Urinary bladder (tissue), 4 donors: ENCODE results near the gene IDUA. TPM values are rescaled to one million over a fixed set of nuclear protein-coding genes. Genes with fewer than 3 reads are reported as not detected.
"Not testable (repeated sequence)": the region's sequence is repeated elsewhere in the genome, so short reads cannot be mapped to it uniquely, and the experiment has no call there.

ENCODE experiments used
- DNase-seq: peaks from one replicate; pipeline ENCODE4 v3.0.0-alpha.2; 2015; ENCODE audit errors: extremely low spot score
- H3K27ac ChIP-seq: one replicate; pipeline ENCODE4 v1.5.1; 2013; ENCODE audit warnings: low read depth, mild to moderate bottlenecking, moderate library complexity
- H3K36me3 ChIP-seq: one replicate; pipeline ENCODE4 v1.6.1; 2013; ENCODE audit warnings: mild to moderate bottlenecking, moderate library complexity; ENCODE audit not compliant: insufficient read depth
- H3K4me1 ChIP-seq: one replicate; pipeline ENCODE4 v1.6.1; 2013; ENCODE audit warnings: mild to moderate bottlenecking, moderate library complexity; ENCODE audit not compliant: insufficient read depth
- H3K4me3 ChIP-seq: one replicate; pipeline ENCODE4 v1.5.1; 2013; ENCODE audit warnings: low read depth, low read length
- WGBS: extraction: QIAGEN DNeasy Blood & Tissue Kit; methylation state at CpG from one replicate; pipeline ENCODE4 v1.1.7; 2013; 5-methylcytosine and 5-hydroxymethylcytosine counted together
- polyA plus RNA-seq: library from polyadenylated mRNA; stranded (reverse); fragments of 200-250 nt; gene quantifications from one replicate; pipeline ENCODE4 v1.2.3, GENCODE V29; 2013
- total RNA-seq: library from RNA; depleted of rRNA; stranded (reverse); fragments of >200 nt; gene quantifications from one replicate; pipeline ENCODE4 v1.2.3, GENCODE V29; 2014
- donor health status: healthy with polysubstance abuse.
- donor health status: healthy.

Gene IDUA
- total and polyA plus RNA-seq, 2 donors: 7.9 to 18.2 TPM

DNA sequence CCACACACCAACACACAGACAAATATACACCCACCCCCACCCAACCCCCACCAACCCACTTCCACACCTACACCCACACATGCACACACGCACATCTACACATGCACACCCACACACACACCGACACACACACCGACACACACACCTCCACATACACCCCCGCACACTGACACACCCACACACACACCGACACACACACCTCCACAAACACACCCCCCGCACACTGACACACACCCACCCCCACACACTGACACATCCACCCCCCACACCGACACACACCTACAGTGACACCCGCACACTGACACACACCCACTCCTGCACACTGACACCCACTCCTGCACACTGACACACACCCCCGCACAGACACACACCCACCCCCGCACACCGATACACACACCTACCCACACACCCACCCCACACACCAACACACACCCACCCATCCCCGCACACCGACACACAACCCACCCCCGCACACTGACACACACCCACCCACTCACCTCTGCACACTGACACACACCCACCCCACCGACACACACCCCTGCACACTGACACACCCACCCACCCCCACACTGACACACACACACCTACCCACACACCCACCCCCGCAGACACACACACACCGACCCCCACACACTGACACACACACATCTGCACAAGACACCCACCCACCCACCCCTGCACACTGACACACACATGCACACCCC, 55.7 kb downstream of the IDUA start:
- no peak for DNase-seq
- H3K4me3 ChIP-seq: no peak overlapping the region
- WGBS: 92% methylated on average over 17 of the region's 17 CpGs
- H3K27ac ChIP-seq: no peak overlapping the region
- no peaks in the 10 kb centered on the region for H3K4me1 ChIP-seq
- no peaks in the 10 kb centered on the region for H3K36me3 ChIP-seq

DNA sequence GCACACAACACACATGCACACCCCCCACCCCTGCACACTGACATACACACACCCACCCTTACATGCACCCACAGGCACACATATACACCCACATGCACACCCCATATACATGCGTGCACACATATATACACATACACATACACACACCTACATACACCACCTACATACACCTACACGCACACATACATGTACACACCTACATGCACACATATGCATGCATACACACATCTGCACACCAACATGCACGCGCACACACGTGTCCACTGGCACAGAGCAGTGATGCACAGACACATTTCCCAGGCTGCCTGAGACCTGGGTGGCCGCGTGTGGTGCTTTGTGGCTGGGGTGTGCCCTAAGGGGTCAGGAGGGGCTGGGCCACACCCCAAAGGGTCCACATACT, 56.3 kb downstream of the IDUA start:
- DNase-seq: no peak
- WGBS: 64% methylated on average over 7 of the region's 7 CpGs
- H3K27ac ChIP-seq: no peak overlapping the region
- no peaks in the 10 kb centered on the region for H3K36me3 ChIP-seq
- no peaks in the 10 kb centered on the region for H3K4me1 ChIP-seq
- H3K4me3 ChIP-seq: no peak overlapping the region

DNA sequence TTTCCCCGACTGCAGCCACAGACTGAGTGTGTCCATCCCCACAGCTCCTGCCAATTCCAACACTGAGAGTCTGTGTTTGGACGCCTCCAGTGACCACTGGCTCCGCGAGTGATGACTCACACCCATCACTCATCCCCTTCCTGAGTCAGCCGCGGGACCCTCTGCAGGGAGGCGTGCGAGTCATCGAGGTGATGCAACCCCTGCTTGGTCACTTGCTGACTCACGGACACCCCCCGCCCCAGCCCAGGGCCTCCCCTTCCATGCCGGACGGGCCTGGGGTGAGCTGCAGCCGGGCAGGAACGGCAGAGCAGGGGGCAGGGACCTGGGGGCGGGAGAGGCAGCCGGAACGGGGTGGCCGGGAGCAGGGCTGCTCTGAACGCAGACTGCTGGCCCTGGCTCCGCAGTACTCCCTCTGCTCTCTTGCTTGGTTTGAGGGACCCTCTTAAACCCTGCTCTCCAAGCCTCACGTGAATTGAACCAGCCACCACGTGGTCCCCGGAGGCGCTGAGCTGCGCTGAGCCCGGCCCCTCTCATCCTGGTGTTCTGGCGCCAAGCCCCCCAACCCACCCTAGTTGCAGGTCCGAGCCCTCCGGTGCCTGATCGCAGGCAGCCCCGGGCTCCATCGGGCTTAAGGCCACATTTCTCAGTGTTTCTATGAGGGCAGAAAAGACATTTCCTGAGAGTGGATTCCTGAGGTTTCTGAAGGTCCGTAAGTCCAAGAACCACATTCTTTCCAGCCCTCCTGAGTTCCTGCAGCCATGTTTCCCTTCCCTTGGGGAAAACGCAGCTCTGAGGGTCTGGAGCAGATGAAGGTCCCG, 57.0 kb downstream of the IDUA start:
- Histone ChIP-seq H3K27ac (no peak overlapping the region), H3K4me1 (no peaks in the 10 kb centered on the region), H3K4me3 (no peak overlapping the region), H3K36me3 (no peaks in the 10 kb centered on the region)
- DNase-seq: no peak
- 19% methylated on average over 36 of the region's 36 CpGs for WGBS

GRCh38 chr4:1044469-1045192, 57.8 kb downstream of the IDUA start:
- Histone ChIP-seq H3K27ac (no peak overlapping the region), H3K4me3 (no peak overlapping the region), H3K36me3 (no peaks in the 10 kb centered on the region), H3K4me1 (no peaks in the 10 kb centered on the region)
- 90% methylated on average over 12 of the region's 12 CpGs for WGBS
- DNase-seq: no peak

DNA sequence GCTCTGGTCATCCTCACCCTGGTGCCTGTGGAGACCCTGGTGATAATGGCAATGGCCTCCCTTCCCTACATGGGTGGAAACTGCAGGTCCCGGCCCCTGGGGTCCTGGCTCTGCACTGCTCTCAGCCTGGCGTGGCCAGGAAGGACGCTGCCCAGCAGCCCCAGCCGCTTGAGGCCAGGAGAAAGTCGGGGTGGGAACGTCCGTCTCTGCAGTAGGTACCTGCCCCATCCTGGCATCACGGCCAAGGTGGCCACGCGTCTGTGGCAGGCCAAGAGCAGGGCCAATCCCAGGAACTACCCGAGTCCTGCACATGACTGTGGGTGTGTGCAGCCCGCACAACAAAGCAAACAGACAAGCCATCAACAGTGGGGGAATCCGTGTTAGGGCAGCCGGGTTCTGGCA, 58.4 kb downstream of the IDUA start:
- WGBS: 82% methylated on average over 14 of the region's 14 CpGs
- Histone ChIP-seq H3K36me3 (no peaks in the 10 kb centered on the region), H3K4me3 (no peak overlapping the region), H3K4me1 (no peaks in the 10 kb centered on the region), H3K27ac (no peak overlapping the region)
- no peak for DNase-seq

- Histone ChIP-seq H3K4me1 (no peaks in the 10 kb centered on the region), H3K27ac (no peak overlapping the region), H3K4me3 (no peak overlapping the region), H3K36me3 (no peaks in the 10 kb centered on the region)
- 73% methylated on average over 36 of the region's 36 CpGs for WGBS
- no peak for DNase-seq
Observed at GRCh38 chr4:1045595-1046201, 58.9 kb downstream of the IDUA start.

DNA sequence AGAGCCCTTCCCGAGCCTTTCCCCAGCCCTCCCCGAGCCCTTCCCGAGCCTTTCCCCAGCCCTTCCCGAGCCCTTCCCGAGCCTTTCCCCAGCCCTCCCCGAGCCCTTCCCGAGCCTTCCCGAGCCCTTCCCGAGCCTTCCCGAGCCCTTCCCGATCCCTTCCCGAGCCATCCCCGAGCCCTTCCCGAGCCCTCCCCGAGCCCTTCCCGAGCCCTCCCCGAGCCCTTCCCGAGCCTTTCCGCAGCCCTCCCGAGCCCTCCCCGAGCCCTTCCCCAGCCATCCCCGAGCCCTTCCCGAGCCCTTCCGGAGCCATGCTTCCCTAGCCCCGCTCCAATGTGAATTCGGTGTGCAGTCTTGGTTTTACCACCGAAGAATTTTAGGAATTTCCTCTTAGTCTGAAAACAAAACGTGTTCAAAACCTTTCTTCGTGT, 59.8 kb downstream of the IDUA start:
- H3K4me3 ChIP-seq, H3K27ac ChIP-seq, H3K4me1 ChIP-seq, H3K36me3 ChIP-seq: not testable (repeated sequence)
- peak; percentile 29 for DNase-seq
- 16% methylated on average over 29 of the region's 29 CpGs for WGBS

DNA sequence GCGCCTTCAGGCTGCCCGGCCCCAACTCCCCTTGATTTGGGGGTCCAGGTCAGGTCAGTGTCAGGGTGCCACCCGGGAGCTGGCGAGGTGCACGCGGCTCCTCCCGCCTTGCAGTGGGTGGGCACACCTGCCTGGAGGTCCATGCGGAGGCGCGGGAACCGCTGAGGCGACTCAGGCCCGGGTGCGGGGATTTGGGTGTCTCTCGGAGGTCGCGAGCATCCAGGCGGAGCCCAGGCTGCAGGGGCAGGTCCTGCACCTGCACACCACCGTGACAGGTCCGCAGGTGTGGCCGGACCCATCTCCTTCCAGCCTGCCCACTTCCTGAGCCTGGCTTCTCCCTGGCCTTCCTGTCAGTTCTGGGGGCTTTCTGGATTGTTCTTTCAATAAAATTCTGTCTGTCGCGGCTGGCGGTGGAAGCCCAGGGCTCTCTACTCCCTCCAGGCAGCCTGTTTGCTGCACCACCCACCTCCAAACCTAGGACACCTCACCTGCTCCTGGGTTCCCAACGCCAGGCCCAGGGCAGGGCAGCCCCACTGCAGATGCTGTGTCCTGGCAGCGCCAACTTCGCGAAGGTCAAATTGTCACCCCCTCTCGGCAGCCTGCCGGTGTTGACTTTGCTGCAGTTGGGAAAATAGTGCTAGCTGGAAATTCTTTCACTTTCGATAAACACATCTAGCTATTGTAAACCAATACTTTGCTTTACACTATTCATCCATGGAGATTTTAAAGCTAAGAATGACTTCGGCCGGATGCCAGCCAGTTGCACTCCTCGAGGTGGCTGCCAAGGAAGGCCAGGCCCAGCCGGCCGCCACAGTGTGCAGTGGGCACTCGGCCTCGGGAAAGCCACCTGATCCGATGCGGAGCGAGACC, 60.5 kb downstream of the IDUA start:
- DNase-seq: no peak
- WGBS: 65% methylated on average over 41 of the region's 41 CpGs
- Histone ChIP-seq H3K27ac (no peak overlapping the region), H3K4me3 (no peak overlapping the region), H3K36me3 (no peaks in the 10 kb centered on the region), H3K4me1 (no peaks in the 10 kb centered on the region)

- Histone ChIP-seq H3K4me1 (no peaks in the 10 kb centered on the region), H3K4me3 (no peak overlapping the region), H3K27ac (no peak overlapping the region), H3K36me3 (no peaks in the 10 kb centered on the region)
- WGBS: 84% methylated on average over 34 of the region's 34 CpGs
- no peak for DNase-seq
Observed at GRCh38 chr4:1047976-1048772, 61.3 kb downstream of the IDUA start.

GRCh38 chr4:1048773-1049590, 62.1 kb downstream of the IDUA start:
- H3K4me1 ChIP-seq: no peaks in the 10 kb centered on the region
- H3K36me3 ChIP-seq: no peaks in the 10 kb centered on the region
- no peak overlapping the region for H3K27ac ChIP-seq
- no peak for DNase-seq
- no peak overlapping the region for H3K4me3 ChIP-seq
- WGBS: 82% methylated on average over 16 of the region's 16 CpGs

DNA sequence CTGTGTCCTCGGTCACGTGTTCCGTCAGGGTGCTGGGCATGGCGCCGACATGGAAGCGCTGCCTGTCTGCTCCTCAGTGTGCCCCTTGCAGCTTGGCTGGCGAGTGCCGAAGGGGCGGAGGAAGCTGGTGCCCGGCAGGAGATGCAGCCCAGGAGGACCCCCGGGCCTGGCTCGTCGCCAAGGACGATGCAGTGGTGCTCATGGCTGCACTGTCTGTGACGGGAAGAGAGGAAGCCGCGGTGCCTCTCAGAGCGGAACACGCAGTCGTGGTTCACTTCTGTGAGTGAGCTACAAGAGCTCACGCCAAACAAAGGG, 62.7 kb downstream of the IDUA start:
- WGBS: 80% methylated on average over 21 of the region's 21 CpGs
- Histone ChIP-seq H3K4me1 (no peaks in the 10 kb centered on the region), H3K36me3 (no peaks in the 10 kb centered on the region), H3K4me3 (no peak overlapping the region), H3K27ac (no peak overlapping the region)
- no peak for DNase-seq
